ENCODE data around the gene RFLNA.

GRCh38 chr12:124364543-124364942 lies 69.7 kb downstream of the RFLNA start:
- TF ChIP-seq CTCF (IDR thresholded peaks at IDR 0.05) (no peak), POLR2A (IDR thresholded peaks at IDR 0.05) (no peak)

Measured in lower leg skin (tissue), 3 donors.